ENCODE measurements around the gene EFCAB7.
"Not testable (repeated sequence)": the region's sequence is repeated elsewhere in the genome, so short reads cannot be mapped to it uniquely, and the experiment has no call there.

The EFCAB7 gene

DNA sequence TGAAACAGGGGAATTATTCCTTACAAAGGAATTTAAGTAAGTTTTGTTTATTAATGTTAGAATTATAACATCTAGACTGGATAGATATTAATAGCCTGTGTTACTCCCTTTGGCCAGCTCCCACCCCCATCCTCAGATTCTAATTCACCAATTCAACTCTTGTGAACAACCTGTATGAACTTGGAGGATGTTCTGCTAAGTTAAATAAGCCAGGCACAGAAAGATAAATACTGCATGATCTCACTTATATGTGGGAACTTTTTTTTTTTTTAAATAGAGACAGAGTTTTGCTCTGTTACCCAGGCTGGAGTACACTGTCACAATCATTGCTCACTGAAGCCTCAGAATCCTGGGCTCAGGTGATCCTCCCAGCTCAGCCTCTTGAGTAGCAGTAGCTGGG lies 32.2 kb downstream of the EFCAB7 start:
- DNase-seq, result no peak

DNA sequence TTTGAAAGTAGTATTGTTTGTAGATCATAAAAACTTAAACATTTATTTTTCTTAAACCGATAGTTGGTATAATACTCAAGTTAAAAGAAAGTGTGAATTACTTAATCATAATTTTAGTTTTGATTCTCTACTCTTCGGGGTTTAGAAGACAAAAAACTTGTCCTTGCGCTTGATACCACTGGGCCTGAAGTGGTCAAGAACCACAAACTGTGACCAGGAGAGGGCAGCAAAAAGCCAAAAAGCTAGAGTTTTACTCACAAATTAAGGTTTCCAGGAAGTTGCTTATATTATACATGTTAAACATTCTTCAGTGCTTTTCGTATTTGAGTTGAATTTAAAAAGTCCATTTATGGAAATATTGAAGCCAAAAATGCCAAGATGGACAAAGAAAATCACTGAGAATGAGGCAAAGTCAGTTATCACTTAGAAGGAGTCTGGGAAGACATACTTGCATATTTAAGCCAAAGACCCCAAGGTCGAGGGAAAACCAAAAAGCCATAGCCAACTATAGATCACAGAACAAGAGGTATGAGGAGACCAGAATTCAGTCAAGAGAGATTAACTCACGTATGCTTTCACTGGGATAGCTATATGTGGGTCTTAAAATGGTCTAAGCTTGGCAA lies 34.2 kb downstream of the EFCAB7 start:
- peak; percentile 41 to 50 for DNase-seq

- no peak for DNase-seq
Measured at GRCh38 chr1:63559357-63559756, 36.0 kb downstream of the EFCAB7 start.

DNA sequence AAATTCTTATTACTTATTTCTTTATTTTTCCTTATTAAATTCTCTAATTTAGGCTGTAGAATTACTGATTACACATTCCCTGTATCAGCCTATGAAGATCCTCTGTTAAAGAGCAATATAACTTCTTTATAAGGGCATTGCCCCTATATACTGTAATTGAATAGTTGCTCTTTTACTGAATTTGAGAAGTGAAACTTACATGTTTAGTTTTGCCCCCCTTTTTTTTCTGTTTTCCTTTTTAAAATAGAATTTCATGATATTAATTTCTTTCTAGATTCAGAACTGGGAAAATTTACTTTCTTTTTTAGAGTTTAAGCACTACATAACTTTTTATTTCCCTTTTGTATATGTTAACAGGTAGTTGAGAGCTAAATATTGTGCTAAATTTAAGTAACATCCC lies 40.4 kb downstream of the EFCAB7 start:
- DNase-seq, result no peak

- no peak for DNase-seq
Measured at GRCh38 chr1:63569068-63569467, 45.7 kb downstream of the EFCAB7 start.

GRCh38 chr1:63569640-63570316 lies 46.5 kb downstream of the EFCAB7 start:
- DNase-seq, result no peak

DNA sequence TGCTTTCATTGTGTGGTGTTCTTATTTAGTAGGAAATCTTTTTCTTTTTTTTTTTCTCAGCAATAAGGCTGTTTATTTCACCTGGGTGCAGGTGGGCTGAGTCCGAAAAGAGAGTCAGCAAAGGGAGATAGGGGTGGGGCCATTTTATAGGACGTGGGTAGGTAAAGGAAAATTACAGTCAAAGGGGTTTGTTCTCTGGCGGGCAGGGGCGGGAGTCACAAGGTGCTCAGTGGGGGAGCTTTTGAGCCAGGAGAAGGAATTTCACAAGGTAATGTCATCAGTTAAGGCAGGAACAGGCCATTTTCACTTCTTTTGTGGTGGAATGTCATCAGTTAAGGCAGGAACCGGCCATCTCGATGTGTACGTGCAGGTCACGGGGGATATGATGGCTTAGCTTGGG lies 49.4 kb downstream of the EFCAB7 start:
- not testable (repeated sequence) for DNase-seq

GRCh38 chr1:63574203-63574796 lies 51.0 kb downstream of the EFCAB7 start:
- not testable (repeated sequence) for DNase-seq

GRCh38 chr1:63575340-63575826 lies 52.1 kb downstream of the EFCAB7 start:
- peak; percentile 51 to 79 for DNase-seq

DNA sequence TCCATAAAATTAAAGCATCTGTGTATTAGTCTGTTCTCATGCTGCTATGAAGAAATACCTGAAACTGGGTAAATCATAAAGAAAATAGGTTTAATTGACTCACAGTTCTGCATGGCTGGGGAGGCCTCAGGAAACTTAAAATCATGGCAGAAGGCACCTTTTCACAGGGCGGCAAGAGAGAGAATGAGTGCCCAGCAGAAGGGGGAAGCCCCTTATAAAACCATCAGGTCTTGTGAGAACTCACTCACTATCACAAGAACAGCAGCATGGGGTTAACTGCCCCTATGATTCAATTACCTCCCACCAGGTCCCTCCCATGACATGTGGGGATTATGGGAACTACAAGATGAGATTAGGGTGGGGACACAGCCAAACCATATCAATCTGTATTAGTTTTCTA lies 63.0 kb downstream of the EFCAB7 start:
- not testable (repeated sequence) for DNase-seq

DNA sequence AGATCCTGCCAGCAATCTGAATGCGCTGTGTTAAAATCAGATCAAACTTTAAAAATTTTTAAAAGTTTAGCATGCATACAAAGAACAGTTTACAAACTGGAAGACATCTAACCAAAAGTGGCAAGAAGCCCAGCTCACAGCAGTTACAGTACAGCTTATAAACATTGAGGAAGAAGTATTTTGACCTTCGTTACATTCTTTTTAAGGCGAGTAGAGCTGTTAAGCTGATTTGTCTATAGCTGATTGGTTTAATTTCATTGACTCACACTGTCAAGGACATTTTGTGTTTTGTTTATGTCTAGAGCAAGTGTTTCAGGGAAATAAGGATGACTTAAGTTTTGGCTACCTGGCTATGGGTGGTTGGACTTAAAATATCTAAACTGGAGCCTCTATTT lies 66.8 kb downstream of the EFCAB7 start:
- DNase-seq, result no peak

- DNase-seq, result no peak
Measured at GRCh38 chr1:63592536-63593302, 69.4 kb downstream of the EFCAB7 start.

DNA sequence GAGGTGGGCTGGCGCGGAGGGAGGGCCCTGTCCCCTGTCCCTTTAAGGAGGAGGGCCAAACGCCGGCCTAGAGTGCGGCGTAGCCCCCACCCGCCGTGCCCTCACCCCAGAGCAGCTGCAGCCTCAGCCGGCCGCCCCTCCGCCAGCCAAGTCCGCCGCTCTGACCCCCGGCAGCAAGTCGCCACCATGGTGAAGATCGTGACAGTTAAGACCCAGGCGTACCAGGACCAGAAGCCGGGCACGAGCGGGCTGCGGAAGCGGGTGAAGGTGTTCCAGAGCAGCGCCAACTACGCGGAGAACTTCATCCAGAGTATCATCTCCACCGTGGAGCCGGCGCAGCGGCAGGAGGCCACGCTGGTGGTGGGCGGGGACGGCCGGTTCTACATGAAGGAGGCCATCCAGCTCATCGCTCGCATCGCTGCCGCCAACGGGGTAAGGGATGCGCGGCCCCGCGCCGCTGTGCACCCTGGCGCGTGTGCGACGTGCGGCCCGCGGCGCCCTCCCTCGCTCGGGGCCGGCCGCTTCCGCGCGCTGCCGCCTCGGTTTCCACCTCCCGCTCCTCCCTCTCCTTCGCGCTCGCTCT lies 70.1 kb downstream of the EFCAB7 start, which contains the start of gene PGM1:
TSS of gene PGM1 (plus strand) at position 109 of the 583 bp plus-strand sequence. CDS start at position 187, 78 bp downstream.
- DNase-seq, result peak; percentile 31 to 75

DNA sequence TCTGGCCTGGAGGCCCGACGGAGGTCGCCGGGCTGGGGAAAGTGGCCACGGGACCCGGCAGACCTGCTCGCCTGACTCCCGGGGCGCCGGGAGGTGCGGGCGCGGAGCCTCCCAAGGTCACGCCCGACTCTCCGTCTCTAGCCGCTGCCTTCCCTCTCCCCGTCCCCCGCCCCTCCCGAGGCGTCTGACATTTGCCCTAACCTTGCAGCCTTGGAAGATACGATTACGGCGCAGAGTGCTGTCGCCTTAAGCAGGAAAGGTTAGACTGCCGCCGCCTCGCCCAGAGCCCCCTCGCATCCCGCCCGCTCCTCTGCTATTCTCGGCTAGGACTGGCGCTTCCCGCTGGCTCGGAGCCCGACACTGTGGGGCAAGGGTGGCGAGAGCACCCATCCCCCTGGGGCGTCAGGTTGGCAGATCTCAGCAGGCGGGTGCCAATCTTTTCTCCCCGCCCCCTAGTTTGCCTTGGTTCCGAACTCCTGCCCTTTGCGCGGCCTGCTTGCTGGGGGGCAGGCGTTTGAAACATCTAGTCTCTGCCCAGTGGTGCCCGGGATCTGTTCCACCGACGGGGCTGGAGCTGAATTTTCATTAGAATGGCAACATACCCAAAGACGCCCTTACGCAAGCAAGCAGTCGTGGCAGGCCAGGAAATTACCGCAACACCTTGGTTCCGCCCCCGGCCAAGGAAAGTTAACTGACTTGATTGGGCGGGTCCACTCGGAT lies 70.7 kb downstream of the EFCAB7 start:
- DNase-seq, result peak; percentile 25 to 53

GRCh38 chr1:63595435-63595834 lies 72.1 kb downstream of the EFCAB7 start:
- no peak for DNase-seq

GRCh38 chr1:63599799-63600198 lies 76.5 kb downstream of the EFCAB7 start:
- no peak for DNase-seq

GRCh38 chr1:63600248-63600647 lies 76.9 kb downstream of the EFCAB7 start:
- DNase-seq, result no peak

DNA sequence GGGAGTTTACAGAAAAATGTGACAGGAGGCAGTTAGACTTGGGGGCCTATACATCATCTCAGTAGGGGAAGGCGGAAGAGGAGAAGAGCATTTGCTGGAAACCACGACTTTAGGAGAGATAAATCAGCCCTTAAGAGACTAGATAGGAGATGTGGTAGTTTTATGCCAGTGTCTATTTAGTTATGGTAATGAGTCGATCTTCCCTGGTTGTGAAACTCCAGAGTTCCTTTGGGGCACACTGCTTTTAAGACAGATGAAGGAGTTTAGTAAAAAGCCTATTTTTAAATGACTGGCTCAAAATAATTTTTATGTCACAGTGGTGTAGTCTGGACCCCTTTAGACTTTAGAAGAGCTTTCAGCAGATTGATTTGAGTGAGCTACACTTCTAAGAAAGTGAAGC lies 77.7 kb downstream of the EFCAB7 start:
- no peak for DNase-seq

- DNase-seq, result no peak
Measured at GRCh38 chr1:63601463-63601862, 78.1 kb downstream of the EFCAB7 start.

DNA sequence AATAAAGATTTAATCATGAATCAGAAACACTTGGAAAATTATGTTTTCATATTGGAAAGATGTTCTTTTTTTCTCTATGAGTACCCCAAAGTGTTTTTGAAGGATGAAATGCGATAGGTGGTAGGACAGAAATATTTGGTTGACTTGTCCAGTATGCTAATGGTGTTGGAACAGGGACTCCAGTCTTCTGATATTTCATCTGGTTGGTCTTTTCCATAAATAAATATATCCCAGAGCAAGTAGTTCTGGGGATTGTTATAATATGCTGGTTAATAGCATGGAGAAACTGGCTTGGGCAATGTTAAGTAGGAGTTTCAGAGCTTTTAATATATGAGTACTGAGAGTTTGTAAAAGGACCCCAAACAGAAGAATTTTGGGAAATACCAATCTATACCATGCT lies 78.6 kb downstream of the EFCAB7 start:
- DNase-seq, result no peak

GRCh38 chr1:63602629-63603028 lies 79.3 kb downstream of the EFCAB7 start:
- DNase-seq, result no peak

DNA sequence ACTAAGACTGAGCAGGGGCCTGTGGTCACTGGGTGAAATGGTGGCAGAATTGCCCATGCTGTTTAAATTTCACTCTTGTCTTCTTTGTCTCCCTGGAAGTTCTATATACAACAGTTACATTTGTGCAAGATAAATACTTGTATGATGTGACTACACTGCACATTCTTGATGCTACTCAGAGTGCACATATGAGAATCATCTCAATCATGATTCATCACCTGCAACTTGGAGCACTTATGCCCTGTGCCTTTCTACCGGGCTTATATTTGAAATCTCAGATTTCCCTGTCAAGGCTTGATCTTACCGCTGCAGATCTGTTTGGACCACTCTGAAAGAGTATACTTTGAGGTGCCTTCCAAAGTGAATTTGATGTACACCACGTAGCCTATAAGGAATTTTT lies 80.5 kb downstream of the EFCAB7 start:
- no peak for DNase-seq

All from NCI-H446 (cell line).